GM19324 (cell line): ENCODE data around the gene STOML1.

Source experiments
- ATAC-seq: cut with Tn5 transposase; IDR thresholded peaks from one replicate; pipeline ENCODE4 v1.9.1; 2021; ENCODE audit warnings: mild to moderate bottlenecking, moderate library complexity; ENCODE audit not compliant: unreplicated experiment, low FRiP score

STOML1 gene

DNA sequence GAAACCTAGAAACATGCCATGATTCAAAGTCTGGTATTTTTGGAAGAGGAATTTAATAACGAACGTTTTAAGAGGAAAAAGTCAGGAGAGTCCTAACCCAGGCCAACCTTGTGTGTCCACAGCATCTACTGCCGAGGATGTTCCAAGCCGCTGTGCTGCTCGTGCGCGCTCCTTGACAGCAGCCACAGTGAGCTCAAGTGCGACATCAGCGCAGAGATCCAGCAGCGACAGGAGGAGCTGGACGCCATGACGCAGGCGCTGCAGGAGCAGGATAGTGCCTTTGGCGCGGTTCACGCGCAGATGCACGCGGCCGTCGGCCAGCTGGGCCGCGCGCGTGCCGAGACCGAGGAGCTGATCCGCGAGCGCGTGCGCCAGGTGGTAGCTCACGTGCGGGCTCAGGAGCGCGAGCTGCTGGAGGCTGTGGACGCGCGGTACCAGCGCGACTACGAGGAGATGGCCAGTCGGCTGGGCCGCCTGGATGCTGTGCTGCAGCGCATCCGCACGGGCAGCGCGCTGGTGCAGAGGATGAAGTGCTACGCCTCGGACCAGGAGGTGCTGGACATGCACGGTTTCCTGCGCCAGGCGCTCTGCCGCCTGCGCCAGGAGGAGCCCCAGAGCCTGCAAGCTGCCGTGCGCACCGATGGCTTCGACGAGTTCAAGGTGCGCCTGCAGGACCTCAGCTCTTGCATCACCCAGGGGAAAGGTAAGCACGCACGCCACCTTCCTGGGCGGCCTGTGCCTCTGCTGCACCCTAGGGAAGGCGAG lies 30.8 kb upstream of the STOML1 start:
- no peak for ATAC-seq

DNA sequence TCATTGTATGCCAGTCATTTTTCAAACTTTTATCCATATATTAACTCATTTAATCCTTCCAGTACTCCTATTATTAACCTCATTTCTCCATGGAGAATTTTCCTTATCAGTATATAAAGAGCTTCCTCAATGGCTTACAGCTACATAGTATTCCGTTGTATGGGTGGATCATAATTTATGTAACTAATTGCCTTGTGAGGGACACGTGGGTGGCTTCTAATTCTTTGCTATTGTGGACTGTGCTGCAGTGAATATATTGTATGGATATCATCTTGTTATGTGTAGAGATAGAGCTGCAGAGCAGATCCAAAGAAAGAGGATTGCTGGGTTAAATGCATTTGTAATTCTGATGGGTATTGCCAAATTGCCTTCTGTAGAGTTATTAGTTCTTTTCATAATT lies 27.6 kb upstream of the STOML1 start:
- no peak for ATAC-seq

DNA sequence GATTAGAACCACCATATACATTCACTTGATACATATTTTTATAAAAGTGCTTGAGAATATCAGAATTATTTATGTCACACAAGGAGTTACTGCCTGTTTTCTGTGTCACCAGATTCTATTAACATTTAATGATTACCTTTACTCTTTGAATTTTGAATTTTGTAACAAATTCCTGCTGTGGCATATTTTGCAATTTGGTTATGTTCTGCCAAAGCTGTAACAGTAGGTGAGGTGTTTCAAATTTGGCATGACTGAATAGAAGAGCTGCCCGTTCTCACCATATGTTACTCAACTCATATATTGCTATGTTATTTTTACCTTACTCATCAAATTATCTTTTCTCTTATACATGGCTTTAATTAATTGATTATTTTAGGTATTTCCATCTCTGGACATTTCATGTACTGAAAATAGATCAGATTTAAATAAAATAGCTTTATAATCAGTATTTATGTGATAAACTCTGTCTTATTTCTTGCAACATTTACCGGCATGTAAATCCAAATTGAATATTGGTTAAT lies 21.3 kb upstream of the STOML1 start:
- ATAC-seq = no peak

DNA sequence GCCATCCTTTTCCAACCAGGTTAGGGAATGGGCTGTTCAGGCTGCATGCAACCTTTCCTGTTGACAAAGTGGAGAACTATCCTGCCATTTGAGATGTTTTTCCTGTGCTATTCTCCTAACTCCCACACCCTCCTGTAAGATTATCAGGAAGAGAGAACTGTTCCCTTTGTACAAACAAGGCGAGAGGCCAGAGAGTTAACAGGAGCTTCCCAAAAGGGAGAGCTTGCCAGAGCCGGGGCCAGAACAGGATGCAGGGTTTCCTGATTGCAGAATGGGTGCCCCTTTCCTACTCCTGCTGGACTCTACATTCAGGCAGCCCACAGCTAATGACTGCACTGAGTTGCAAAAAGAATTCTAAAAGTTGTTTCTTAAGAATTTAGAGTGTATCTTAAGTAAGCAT lies 19.5 kb upstream of the STOML1 start:
- no peak for ATAC-seq

DNA sequence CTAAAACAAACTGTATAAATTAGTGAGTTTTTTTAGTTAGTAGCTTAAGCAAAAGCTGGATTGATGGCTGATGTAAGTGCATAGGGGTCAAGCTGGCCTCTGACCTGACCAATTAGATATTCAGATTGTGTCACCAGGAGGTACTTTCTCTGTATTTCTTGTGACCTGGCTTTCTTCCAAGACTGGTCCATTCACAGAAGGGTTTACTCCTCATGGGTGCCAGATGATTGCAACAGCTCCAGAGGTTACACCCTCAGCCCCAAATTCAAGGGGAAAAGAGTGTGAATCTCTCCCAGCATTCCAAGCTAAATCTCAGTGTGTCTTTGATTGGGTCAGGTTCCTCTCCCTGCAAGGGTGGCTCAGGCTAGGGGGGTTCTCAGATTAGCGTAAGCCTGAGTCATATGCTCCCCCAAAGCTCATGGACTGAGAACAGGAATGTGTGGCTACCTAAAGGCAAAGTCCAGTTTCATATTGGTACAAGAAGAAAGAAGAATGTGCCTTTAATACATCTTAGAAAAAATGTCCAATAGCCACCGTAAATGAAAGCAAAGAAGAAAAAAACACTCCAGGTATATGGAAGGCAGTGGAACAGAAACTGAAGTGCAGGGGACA lies 18.9 kb upstream of the STOML1 start:
- no peak for ATAC-seq

DNA sequence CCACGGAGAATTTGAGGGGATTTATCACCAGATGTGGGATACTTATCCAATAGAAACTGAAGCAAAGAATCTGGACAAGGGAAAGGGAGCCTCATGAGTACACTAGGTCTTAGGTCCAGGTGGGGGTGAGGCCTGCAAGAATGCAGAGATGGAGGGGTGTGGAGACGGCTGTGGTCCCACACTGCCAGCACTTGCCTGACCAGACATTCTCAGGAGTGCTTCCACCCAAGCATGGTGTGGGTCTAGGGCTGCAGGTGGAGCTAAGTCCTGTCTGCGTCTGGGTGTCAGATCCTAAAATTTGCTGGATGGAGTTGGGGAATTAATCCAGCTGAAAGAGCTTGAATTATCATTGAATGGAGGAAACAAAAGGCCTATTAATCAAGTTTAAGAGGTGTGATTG lies 16.8 kb upstream of the STOML1 start:
- ATAC-seq = no peak

DNA sequence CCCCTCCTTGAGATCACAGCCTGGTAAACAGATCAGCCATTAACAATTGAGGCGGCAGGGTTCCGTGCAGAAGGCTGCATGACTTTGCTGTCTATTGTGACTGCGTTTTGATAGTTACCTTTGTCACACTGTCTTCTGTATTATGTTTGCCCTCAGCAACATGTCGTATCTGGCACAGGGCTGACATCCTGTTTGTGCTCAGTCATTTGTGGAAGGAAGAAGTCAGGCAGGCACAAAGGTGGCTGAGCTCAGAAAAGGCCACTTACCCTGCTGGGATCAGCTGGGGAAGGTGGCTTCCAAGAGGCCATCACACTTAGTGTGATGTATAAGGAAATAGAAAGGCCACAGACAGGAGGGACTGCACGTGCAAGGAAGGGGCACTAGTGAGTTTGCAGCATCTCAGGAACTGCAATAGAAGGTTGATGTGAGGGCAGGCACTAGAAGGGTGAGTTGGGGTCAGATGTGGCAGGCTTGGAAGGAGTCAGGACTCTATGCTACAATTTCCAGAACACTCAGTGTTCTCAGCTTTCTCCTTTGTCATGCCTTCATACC lies 15.8 kb upstream of the STOML1 start:
- no peak for ATAC-seq

DNA sequence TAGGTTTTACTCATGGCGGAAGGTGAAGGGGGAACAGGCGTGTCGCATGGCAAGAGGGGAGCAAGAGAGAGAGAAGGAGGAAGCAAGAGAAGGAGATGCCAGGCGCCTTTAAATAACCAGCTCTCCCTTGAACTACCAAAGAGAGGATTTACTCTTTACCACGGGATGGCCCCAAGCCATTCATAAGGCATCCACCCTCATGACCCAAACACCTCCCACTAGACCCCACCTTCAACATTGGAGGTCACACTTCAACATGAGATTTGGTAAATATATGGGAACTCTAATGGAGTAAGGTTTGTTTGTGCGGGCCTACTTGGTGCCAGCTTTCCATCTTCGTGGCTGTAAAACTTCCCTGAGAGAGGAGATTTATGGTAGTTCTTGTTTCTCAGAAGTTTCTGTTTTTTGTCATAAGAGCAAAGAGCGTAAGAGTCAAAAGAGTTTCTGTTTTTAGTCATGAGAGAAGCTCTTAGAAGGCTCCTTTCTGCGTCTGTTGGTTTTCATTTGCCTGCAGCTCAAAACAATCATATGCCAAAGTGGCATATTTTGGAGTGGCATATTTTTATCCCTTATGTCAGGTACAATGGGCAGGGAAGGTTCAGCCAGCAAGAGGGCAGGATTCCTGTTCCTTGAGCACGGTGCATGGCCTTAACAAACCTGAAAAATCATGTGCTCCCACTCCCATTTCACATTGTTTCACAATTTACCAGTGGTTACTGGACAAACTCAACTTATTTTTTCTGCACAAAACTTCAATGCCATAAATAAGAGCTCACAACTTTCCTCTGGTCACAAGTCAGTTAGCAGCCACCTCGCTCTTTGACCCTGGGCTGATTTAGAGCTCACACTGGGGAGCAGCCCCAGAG lies 14.9 kb upstream of the STOML1 start:
- no peak for ATAC-seq

DNA sequence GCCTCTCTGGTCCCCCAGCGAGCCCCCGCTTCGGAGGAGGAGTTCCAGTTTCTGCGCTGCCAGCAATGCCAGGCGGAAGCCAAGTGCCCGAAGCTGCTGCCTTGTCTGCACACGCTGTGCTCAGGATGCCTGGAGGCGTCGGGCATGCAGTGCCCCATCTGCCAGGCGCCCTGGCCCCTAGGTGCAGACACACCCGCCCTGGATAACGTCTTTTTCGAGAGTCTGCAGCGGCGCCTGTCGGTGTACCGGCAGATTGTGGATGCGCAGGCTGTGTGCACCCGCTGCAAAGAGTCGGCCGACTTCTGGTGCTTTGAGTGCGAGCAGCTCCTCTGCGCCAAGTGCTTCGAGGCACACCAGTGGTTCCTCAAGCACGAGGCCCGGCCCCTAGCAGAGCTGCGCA lies 5.9 kb upstream of the STOML1 start:
- ATAC-seq = no peak

DNA sequence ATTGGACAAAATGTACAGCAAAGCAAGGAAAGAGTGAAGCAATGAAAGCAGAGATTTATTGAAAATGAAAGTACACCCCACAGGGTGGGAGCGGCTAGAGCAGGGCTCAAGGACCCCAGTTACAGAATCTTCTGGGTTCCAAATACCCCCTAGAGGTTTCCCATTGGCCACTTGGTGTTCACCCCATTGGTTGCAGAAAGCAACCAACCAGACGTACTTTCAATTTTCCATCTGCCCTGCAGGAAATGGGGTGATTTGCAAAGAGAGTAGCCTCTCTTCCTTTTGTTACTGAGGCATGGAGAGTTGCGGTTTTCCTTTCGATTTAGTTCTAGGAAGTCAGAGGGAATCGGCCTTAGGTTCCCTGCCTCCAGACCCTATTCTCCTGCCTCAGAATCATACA lies 4.8 kb upstream of the STOML1 start:
- no peak for ATAC-seq

DNA sequence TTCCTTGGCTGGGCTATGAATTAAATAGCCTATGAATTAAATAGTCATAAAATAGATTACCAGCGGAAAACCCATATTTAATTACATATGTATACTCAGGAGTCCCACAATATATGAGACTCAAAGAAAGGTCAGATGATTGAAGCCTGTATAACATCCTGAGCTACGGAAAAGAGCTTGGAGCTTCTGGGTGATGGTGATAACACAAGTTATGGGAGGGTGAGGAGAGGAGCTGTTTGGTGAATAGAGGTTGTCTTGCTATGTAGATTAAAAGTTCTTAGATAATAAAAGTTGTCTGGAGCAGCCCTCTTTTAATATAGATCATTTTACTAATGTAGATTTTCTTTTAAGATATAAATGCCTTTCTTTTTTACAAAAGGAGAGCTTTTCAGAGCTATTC lies 4.2 kb upstream of the STOML1 start:
- ATAC-seq = no peak

DNA sequence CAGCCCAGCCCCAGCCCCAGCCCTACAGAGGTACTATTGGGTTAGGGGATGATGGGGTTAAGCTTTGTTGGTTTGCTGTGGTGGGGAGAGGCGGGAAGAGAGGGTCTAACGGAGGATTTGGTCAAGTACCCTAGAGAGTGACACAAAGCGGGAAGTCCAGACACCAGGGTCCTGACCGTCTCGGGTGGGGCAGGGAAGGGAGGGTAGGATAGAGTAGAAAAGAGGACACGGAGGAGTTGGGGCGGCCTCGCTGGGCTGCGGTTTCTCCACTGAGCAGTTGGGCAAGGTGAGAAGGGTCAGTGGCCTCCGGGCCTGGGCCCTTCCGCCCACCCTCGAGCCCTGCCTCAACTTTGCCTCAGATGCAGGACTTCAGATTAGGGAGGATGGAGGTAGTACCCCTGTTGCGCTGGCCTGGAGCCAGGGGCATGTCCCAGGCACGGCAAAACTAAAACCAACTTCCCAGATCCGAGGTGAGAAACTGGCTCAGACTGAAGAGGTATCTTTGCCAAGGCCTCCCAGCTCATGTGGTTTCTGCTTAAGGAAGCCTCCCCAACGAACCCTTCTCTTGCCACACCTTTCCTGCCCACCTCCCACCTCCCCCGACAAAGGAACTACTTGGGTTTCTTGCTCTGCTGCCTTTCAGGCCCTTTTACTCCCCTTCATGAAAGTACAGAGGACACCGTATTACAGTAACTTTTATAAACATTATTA lies 3.0 kb upstream of the STOML1 start:
- no peak for ATAC-seq

DNA sequence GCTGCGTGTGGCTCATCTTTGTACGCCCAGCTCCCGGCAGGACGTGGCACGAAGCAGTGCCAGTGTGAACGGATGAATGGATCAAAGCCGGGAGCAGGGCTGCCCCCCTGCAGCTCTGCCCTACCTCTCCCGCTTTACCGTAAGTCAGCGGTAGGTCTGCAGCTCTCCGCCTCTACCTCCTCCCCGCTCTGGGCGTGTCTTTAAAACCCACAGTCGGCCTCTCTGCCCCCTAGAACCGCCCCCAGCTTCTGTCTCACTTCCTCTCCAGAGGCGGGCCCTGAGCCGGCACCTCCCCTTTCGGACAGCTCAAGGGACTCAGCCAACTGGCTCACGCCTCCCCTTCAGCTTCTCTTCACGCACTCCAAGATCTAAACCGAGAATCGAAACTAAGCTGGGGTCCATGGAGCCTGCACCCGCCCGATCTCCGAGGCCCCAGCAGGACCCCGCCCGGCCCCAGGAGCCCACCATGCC lies 2.4 kb upstream of the STOML1 start, which contains the start of gene PML:
PML (plus strand) TSS at position 304 of the 471 bp plus-strand sequence; CDS start at position 401, 97 bp downstream.
- ATAC-seq = peak; percentile 64

DNA sequence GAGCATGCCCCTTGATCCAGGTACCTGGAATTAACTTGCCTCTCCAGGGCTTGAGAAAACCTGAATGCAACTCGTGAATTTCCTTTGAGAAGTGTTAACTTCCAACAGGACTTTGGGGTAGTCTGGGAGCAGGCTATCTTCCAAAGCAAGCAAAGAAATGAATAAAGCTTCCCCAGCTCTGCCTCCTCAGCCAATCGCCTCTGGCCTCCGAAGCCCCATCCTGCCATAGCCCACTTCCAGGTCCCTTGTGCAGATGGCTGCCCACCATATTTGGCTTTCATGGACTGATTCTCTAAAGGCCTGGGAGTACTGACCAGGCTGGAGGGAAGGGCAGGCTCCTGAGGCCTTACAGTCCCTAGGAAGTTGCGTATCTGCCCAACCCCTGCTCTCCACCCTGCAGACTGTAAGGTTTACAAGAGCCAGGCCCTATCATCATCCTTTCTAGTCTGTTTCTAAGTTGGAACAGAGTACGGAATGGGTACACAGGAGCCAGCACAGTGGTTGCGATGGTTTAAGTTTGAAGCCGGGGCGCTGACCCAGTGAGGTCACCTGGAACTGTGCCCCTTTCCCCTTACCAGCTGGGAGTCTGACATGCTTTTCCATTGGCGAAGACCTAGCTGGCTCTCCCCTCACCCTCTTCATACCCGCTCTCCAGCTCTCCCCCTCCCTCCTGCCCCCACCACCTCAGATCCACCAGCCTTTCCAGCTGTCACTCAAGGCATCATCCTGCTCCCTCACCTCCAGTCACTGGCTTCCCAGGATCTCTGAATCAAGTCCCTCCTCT lies 1.3 kb upstream of the STOML1 start:
- ATAC-seq = no peak

DNA sequence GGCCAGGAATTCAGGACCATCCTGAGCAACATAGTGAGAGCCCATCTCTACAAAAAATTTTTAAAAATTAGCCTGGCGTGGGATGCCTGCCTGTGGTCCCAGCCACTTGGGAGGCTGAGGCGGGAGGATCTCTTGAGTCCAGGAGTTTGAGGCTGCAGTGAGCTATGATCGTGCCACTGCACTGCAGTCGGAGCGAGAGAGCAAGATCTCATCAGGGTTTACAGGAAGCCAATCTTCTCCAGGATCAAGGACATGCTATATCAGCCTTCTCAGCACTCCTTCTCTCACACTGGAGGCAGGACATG lies 451 bp upstream of the STOML1 start:
- no peak for ATAC-seq

DNA sequence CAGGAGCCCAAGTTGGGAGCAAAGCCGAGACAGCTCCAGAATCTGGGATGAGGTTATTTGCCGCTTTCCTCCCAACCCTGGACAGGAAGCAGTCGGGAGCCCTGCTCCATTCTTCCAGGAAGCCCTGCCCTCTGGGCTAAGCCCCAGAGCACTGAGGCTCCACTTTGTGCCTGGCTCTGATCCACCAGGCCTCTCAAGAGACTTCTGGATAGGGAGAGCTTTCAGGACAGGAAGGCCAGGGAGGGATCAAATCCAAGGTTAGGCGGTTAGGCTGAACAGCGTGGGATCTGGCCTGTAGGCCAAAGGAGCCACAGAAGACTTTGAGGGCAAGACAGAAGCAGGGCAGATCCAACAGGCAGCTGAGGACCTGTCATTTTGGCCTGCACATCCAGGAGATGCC lies 835 bp downstream of the STOML1 start:
- no peak for ATAC-seq

DNA sequence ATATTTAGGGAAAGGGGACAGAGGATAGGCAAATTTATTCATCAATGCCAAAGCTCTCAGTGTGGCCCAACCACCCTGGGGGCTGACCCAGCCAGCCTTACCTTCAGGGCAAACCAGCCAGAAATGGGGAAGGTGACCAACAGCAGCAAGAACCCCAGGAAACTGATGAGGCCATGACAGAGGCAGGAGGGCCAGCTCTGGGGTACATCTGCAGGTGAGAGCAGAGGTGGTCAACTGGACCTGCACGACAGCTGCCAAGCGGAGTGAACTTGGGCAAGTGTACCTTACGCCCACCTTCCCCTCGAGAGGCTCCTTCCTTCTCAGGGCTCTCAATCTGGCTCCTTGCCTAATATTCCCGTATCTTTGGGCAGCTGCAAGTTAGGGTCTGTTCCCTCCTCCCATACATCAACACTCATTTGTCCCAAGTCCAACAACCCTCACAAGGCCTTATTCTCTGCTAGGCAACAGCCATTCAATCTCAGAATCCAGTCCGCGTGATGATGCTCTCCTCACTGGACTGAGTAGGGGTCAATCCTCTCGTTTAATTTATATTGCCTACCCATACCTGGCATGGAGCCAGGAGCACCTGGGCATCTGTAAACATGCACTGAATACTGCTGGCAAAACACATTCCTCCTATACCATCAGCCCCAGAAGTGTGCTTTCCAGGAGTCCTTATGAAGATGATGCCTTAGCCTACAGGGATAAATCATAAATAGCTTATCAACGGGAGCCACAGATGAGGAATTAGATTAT lies 1.7 kb downstream of the STOML1 start:
- ATAC-seq = no peak

DNA sequence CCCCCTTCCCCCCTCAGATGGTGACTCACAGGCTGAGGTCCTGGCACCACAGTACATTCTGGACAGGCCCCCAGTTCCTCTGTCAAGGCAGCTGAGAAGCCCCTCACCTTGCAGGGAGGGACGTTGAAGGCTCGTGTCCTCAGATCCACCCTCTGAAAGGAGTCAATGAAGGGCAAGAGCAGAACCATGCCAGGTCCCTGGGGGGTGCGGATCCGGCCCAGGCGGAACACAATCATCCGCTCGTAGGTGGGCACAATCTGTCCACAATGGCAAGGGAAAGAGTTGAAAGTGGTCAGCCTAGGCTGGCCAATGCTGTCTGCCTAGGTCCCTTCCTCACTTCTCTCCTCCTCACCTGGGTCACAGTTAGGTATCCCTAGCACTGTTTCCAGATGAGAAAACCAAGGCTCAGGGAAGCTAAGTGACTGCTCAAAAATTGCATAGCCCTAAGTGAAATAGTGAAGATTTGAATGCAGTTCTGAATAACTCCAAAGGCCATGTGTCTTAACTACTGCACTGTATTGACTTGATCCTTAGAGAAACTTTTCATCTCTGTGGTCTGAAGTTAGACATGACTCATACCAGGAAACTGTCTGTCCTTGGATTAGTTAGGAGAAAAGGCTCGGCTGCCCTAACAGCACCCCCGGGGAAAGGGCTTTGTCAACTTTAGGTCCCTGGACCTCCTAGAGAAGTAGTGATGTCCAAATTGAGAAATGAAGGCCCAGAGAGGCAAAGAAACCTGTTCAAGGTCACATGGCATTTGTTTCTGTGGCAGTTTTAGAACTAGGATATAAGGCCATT lies 2.9 kb downstream of the STOML1 start:
- no peak for ATAC-seq
